Liver (tissue), 9 donors: ENCODE data around the gene KCNMA1. TPM values are rescaled to one million over a fixed set of nuclear protein-coding genes. Genes with fewer than 3 reads are reported as not detected.

ENCODE experiments used
- DNase-seq: peaks from one replicate; pipeline ENCODE4 v3.0.0-alpha.2; 2017; ENCODE audit warnings: low spot score
- H3K27ac ChIP-seq, 2 donors: one replicate each; pipeline ENCODE4 v1.7.0; 2013; ENCODE audit warnings: inconsistent platforms in 2 of 2, low read length in 2 of 2, control low read depth in 1 of 2, low read depth in 1 of 2, mild to moderate bottlenecking in 1 of 2
- H3K27me3 ChIP-seq, 4 donors: one replicate each; pipeline versions ENCODE4 v1.6.1 to v1.7.0; 2013; ENCODE audit warnings: low read length in 3 of 4, inconsistent platforms in 1 of 4, mild to moderate bottlenecking in 1 of 4, moderate library complexity in 1 of 4; ENCODE audit not compliant: control insufficient read depth in 4 of 4, insufficient read depth in 4 of 4
- H3K36me3 ChIP-seq, 4 donors: one replicate each; pipeline versions ENCODE4 v1.6.1 to v1.7.0; 2013; ENCODE audit warnings: low read length in 3 of 4, mild to moderate bottlenecking in 3 of 4, low read depth in 1 of 4, moderate library complexity in 1 of 4; ENCODE audit not compliant: control insufficient read depth in 4 of 4, insufficient read depth in 3 of 4
- H3K4me1 ChIP-seq, 4 donors: one replicate each; pipeline versions ENCODE4 v1.6.1 to v1.7.0; 2013; ENCODE audit warnings: low read length in 3 of 4, mild to moderate bottlenecking in 3 of 4, moderate library complexity in 1 of 4; ENCODE audit not compliant: control insufficient read depth in 4 of 4, insufficient read depth in 4 of 4
- H3K4me3 ChIP-seq, 3 donors: one replicate each; pipeline versions ENCODE4 v1.6.1 to v1.7.0; 2013; ENCODE audit warnings: low read length in 3 of 3, control low read depth in 1 of 3, low read depth in 1 of 3, mild to moderate bottlenecking in 1 of 3
- H3K9ac ChIP-seq, 2 donors: one replicate each; pipeline ENCODE4 v1.7.0; 2013; ENCODE audit warnings: low read length in 2 of 2, mild to moderate bottlenecking in 2 of 2, moderate library complexity in 2 of 2, control low read depth in 1 of 2, low read depth in 1 of 2
- H3K9me3 ChIP-seq, 4 donors: one replicate each; pipeline versions ENCODE4 v1.6.1 to v1.7.0; 2013; ENCODE audit warnings: low read length in 3 of 4; ENCODE audit not compliant: control insufficient read depth in 4 of 4
- ATF3 ChIP-seq: IDR thresholded peaks from 2 replicates; pipeline ENCODE4 v1.6.1; 2016; ENCODE audit warnings: antibody characterized with exemption
- CTCF ChIP-seq: fragments of 150-350 bp; IDR thresholded peaks from 2 replicates; pipeline ENCODE4 v1.5.1; 2017; ENCODE audit warnings: improper control_type of control experiment, low read depth, low read length; ENCODE audit not compliant: missing input control
- EGR1 ChIP-seq, 2 donors: IDR thresholded peaks; 2 replicates each; pipeline ENCODE4 v1.6.1; 2016 to 2018; ENCODE audit warnings: antibody characterized with exemption in 2 of 2, low read depth in 2 of 2
- FOXA1 ChIP-seq: IDR thresholded peaks from 2 replicates; pipeline ENCODE4 v1.6.1; 2016; ENCODE audit warnings: antibody characterized with exemption
- FOXA2 ChIP-seq: IDR thresholded peaks from 2 replicates; pipeline ENCODE4 v1.6.1; 2016; ENCODE audit warnings: antibody characterized with exemption
- GABPA ChIP-seq, 2 donors: IDR thresholded peaks in 1 of 2; conservative IDR thresholded peaks in 1 of 2; 2 replicates each; pipeline ENCODE4 v1.6.1; 2016; ENCODE audit warnings: antibody characterized with exemption in 2 of 2, mild to moderate bottlenecking in 1 of 2, moderate library complexity in 1 of 2
- HNF4A ChIP-seq, 2 donors: conservative IDR thresholded peaks; 2 replicates each; pipeline ENCODE4 v1.6.1; 2016; ENCODE audit warnings: antibody characterized with exemption in 2 of 2, mild to moderate bottlenecking in 2 of 2
- HNF4G ChIP-seq: IDR thresholded peaks from 2 replicates; pipeline ENCODE4 v1.6.1; 2016; ENCODE audit warnings: antibody characterized with exemption
- JUND ChIP-seq, 2 donors: IDR thresholded peaks; 2 replicates each; pipeline ENCODE4 v1.6.1; 2016; ENCODE audit warnings: antibody characterized with exemption in 2 of 2
- MAX ChIP-seq: IDR thresholded peaks from 2 replicates; pipeline ENCODE4 v1.6.1; 2016; ENCODE audit warnings: antibody characterized with exemption
- NR2F2 ChIP-seq: IDR thresholded peaks from 2 replicates; pipeline ENCODE4 v1.6.1; 2016; ENCODE audit warnings: antibody characterized with exemption
- RAD21 ChIP-seq, 2 donors: IDR thresholded peaks; 2 replicates each; pipeline ENCODE4 v1.6.1; 2016; ENCODE audit warnings: antibody characterized with exemption in 2 of 2, mild to moderate bottlenecking in 2 of 2
- REST ChIP-seq: IDR thresholded peaks from 2 replicates; pipeline ENCODE4 v1.6.1; 2016; ENCODE audit warnings: antibody characterized with exemption, mild to moderate bottlenecking
- RXRA ChIP-seq, 2 donors: IDR thresholded peaks; 2 replicates each; pipeline ENCODE4 v1.6.1; 2017 to 2018; ENCODE audit warnings: antibody characterized with exemption in 2 of 2, mild to moderate bottlenecking in 1 of 2
- SP1 ChIP-seq: IDR thresholded peaks from 2 replicates; pipeline ENCODE4 v1.6.1; 2018; ENCODE audit warnings: antibody characterized with exemption, mild to moderate bottlenecking
- TAF1 ChIP-seq: conservative IDR thresholded peaks from 2 replicates; pipeline ENCODE4 v1.6.1; 2016; ENCODE audit warnings: antibody characterized with exemption, mild to moderate bottlenecking
- YY1 ChIP-seq: IDR thresholded peaks from 2 replicates; pipeline ENCODE4 v1.6.1; 2016; ENCODE audit warnings: antibody characterized with exemption, mild to moderate bottlenecking
- ZBTB33 ChIP-seq: IDR thresholded peaks from 2 replicates; pipeline ENCODE4 v1.6.1; 2016; ENCODE audit warnings: antibody characterized with exemption
- WGBS: extraction: QIAGEN DNeasy Blood & Tissue Kit; methylation state at CpG from one replicate; pipeline ENCODE4 v1.1.7; 2013; 5-methylcytosine and 5-hydroxymethylcytosine counted together
- polyA plus RNA-seq, 2 donors: library from polyadenylated mRNA; stranded (reverse) in 1 of 2; unstranded in 1 of 2; fragments of 200-250 nt in 1 of 2; fragments of >200 nt in 1 of 2; fragmentation: Nextera tagmentation in 1 of 2; extraction: Ambion mirVana in 1 of 2; gene quantifications; one replicate each; pipeline versions ENCODE4 v1.2.1 to v1.2.3, GENCODE V29; 2013 to 2015
- total RNA-seq, 2 donors: library from RNA; depleted of rRNA; stranded (reverse); fragments of >200 nt; gene quantifications; one replicate each; pipeline ENCODE4 v1.2.3, GENCODE V29; 2014
- donor health status: healthy.
- donor health status: healthy.
- donor health status: healthy.
- donor health status: healthy.
- donor health status: healthy.

KCNMA1 gene
- total and polyA plus RNA-seq, 4 donors: 2.5 to 9.7 (median 4.7) TPM

- H3K9me3 ChIP-seq: no peaks in the 10 kb centered on the region
- H3K4me1 ChIP-seq: peaks cover 0 to 30% (median 19%) of the 10 kb centered on the region in 4 donors
- no peaks in the 10 kb centered on the region for H3K36me3 ChIP-seq
- H3K4me3 ChIP-seq: no peak overlapping the region
- H3K9ac ChIP-seq: no peak overlapping the region
- 59% methylated on average over 6 of the region's 6 CpGs for WGBS
- no peak for TF ChIP-seq FOXA2
- no peak for TF ChIP-seq TAF1
- TF ChIP-seq REST: no peak
- no peak for TF ChIP-seq ATF3
- no peak for TF ChIP-seq JUND (IDR thresholded peaks at IDR 0.05)
- no peak for TF ChIP-seq CTCF
- no peak for TF ChIP-seq EGR1 (IDR thresholded peaks at IDR 0.05; ENCODE audit: low read depth in 2 of 2)
- TF ChIP-seq SP1: no peak
- no peak for TF ChIP-seq MAX
- TF ChIP-seq RAD21 (IDR thresholded peaks at IDR 0.05): no peak
- TF ChIP-seq NR2F2: no peak
- no peak for TF ChIP-seq FOXA1
- no peak for TF ChIP-seq YY1
- no peak for TF ChIP-seq ZBTB33
- no peak for TF ChIP-seq HNF4A (conservative IDR thresholded peaks at IDR 0.05)
- no peak for TF ChIP-seq HNF4G
- no peak for TF ChIP-seq GABPA (IDR thresholded peaks at IDR 0.05 in 1 of 2, conservative IDR thresholded peaks at IDR 0.05 in 1 of 2)
- no peak for TF ChIP-seq RXRA (IDR thresholded peaks at IDR 0.05)
- H3K27me3 ChIP-seq: no peaks in the 10 kb centered on the region
- no peak for DNase-seq
- H3K27ac ChIP-seq: peak overlapping the region in 1 of 2 donors; percentile 46
These were observed 350.8 kb downstream of the KCNMA1 start for GRCh38 chr10:77286531-77287508.
